Trophoblast cell (in vitro differentiated cells and primary cell): ENCODE data around the gene ARHGAP42.

Experiments used
- DNase-seq, 2 donors: peaks; one replicate each; pipeline ENCODE4 v3.0.0-alpha.2; 2016
- H2AFZ ChIP-seq: 2 replicates; pipeline ENCODE4 v1.6.1; 2013; ENCODE audit warnings: low read length, moderate library complexity, mild to moderate bottlenecking; ENCODE audit not compliant: insufficient read depth, poor library complexity
- H2AK5ac ChIP-seq: 2 replicates; pipeline ENCODE4 v1.6.1; 2013; ENCODE audit warnings: mild to moderate bottlenecking, low read length
- H2BK120ac ChIP-seq: 2 replicates; pipeline ENCODE4 v1.6.1; 2013; ENCODE audit warnings: low read length, mild to moderate bottlenecking, moderate library complexity; ENCODE audit not compliant: insufficient read depth, poor library complexity
- H2BK12ac ChIP-seq: 2 replicates; pipeline ENCODE4 v1.6.1; 2013; ENCODE audit warnings: mild to moderate bottlenecking, low read length, moderate library complexity
- H2BK5ac ChIP-seq: 2 replicates; pipeline ENCODE4 v1.6.1; 2013; ENCODE audit warnings: low read length, low read depth, moderate library complexity, mild to moderate bottlenecking; ENCODE audit not compliant: poor library complexity
- H3K14ac ChIP-seq: 2 replicates; pipeline ENCODE4 v1.6.1; 2013; ENCODE audit warnings: mild to moderate bottlenecking, low read length
- H3K18ac ChIP-seq: 2 replicates; pipeline ENCODE4 v1.6.1; 2013; ENCODE audit warnings: mild to moderate bottlenecking, low read length
- H3K23ac ChIP-seq: 2 replicates; pipeline ENCODE4 v1.6.1; 2013; ENCODE audit warnings: low read length
- H3K27ac ChIP-seq: 2 replicates; pipeline ENCODE4 v1.5.1; 2013; ENCODE audit warnings: low read depth, mild to moderate bottlenecking, inconsistent platforms, low read length, moderate library complexity
- H3K27me3 ChIP-seq: 2 replicates; pipeline ENCODE4 v1.6.1; 2013; ENCODE audit warnings: inconsistent platforms, mild to moderate bottlenecking, low read length, moderate library complexity; ENCODE audit not compliant: insufficient read depth
- H3K36me3 ChIP-seq, 2 experiments: 1 replicate in 1 of 2; 2 replicates in 1 of 2; pipeline ENCODE4 v1.6.1; 2013; ENCODE audit warnings: low read length in 2 of 2, mild to moderate bottlenecking in 2 of 2, moderate library complexity in 1 of 2; ENCODE audit not compliant: insufficient read depth in 2 of 2, control insufficient read depth in 1 of 2
- H3K4ac ChIP-seq: 2 replicates; pipeline ENCODE4 v1.6.1; 2013; ENCODE audit warnings: low read depth, mild to moderate bottlenecking, low read length, moderate library complexity
- H3K4me1 ChIP-seq, 2 experiments: 1 replicate in 1 of 2; 2 replicates in 1 of 2; pipeline ENCODE4 v1.6.1; 2013; ENCODE audit warnings: low read length in 2 of 2, mild to moderate bottlenecking in 2 of 2, moderate library complexity in 1 of 2; ENCODE audit not compliant: insufficient read depth in 2 of 2, control insufficient read depth in 1 of 2
- H3K4me2 ChIP-seq: 2 replicates; pipeline ENCODE4 v1.6.1; 2013; ENCODE audit warnings: inconsistent platforms, mild to moderate bottlenecking, low read length, moderate library complexity
- H3K4me3 ChIP-seq: 2 replicates; pipeline ENCODE4 v1.5.1; 2013; ENCODE audit warnings: mild to moderate bottlenecking, low read depth, low read length, inconsistent platforms
- H3K79me1 ChIP-seq: one replicate; pipeline ENCODE4 v1.6.1; 2013; ENCODE audit warnings: low read length
- H3K79me2 ChIP-seq: 2 replicates; pipeline ENCODE4 v1.6.1; 2013; ENCODE audit warnings: low read length, mild to moderate bottlenecking; ENCODE audit not compliant: control insufficient read depth, insufficient read depth, poor library complexity
- H3K9ac ChIP-seq: 2 replicates; pipeline ENCODE4 v1.6.1; 2013; ENCODE audit warnings: mild to moderate bottlenecking, low read length
- H3K9me3 ChIP-seq: 2 replicates; pipeline ENCODE4 v1.6.1; 2013; ENCODE audit warnings: low read depth, mild to moderate bottlenecking, control low read depth, inconsistent platforms, low read length; ENCODE audit not compliant: insufficient read depth
- H4K12ac ChIP-seq: 2 replicates; pipeline ENCODE4 v1.6.1; 2013; ENCODE audit warnings: low read depth, mild to moderate bottlenecking, low read length, moderate library complexity
- H4K8ac ChIP-seq: 2 replicates; pipeline ENCODE4 v1.6.1; 2013; ENCODE audit warnings: low read depth, mild to moderate bottlenecking, low read length, moderate library complexity
- H4K91ac ChIP-seq: one replicate; pipeline ENCODE4 v1.6.1; 2013; ENCODE audit warnings: low read depth, mild to moderate bottlenecking, low read length, moderate library complexity
- WGBS: extraction: QIAGEN DNeasy Blood & Tissue Kit; methylation state at CpG from one replicate; pipeline ENCODE4 v1.1.7; 2013; ENCODE audit warnings: missing lambda C conversion rate; ENCODE audit not compliant: insufficient read length, insufficient coverage; ENCODE audit errors: extremely low coverage; 5-methylcytosine and 5-hydroxymethylcytosine counted together

Gene ARHGAP42

DNA sequence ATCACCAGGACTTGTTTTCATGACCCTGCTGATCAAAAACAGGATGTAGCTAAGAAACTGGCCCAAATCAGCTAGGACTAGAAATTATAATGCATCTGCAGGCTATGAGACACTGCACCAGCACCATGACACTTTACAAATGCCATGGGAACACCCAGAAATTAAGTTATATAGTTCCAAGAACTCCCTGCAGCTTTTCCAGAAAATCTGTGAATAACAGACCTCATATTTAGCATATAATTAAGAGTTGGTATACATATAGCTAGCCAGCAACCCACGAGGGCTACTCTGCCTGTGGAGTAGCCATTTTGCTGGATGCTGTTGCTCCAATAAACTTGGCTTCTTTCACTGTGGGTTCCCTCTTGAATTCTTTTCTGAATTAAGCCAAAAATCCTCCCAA lies 341.6 kb downstream of the ARHGAP42 start:
- Histone ChIP-seq H2BK5ac (no peak overlapping the region), H4K91ac (no peak overlapping the region), H2AFZ (no peak overlapping the region), H3K79me1 (no peaks in the 10 kb centered on the region), H3K14ac (no peak overlapping the region), H2BK120ac (no peak overlapping the region), H2AK5ac (no peak overlapping the region), H4K12ac (no peak overlapping the region), H4K8ac (no peak overlapping the region), H3K27me3 (no peaks in the 10 kb centered on the region), H3K27ac (no peak overlapping the region), H3K4me1 (no peaks in the 10 kb centered on the region), H3K9ac (no peak overlapping the region), H3K18ac (no peak overlapping the region), H3K4me2 (no peak overlapping the region), H3K79me2 (no peaks in the 10 kb centered on the region), H3K4ac (no peak overlapping the region), H3K36me3 (no peaks in the 10 kb centered on the region), H2BK12ac (no peak overlapping the region), H3K9me3 (no peaks in the 10 kb centered on the region), H3K4me3 (no peak overlapping the region), H3K23ac (no peak overlapping the region)
- no peak for DNase-seq
- WGBS: no CpG with 5 or more reads among the region's 1 CpG

DNA sequence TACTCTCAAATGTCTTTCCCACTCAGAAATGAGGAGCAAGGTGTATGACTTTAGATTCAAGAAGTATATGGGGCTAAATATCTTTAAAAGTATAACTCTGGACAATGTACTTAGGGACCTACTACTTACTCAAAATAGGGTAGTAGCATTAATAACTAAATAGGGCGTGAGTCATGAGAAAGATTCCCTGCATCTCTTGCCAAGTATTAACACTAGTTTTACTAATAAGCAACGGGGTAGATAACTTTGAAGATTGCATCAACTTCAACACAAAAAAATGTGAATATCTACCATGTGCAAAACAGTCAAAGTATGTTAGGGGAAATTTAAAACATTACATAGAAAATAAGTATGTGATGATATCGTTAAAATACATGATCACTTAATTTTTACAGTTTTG lies 342.9 kb downstream of the ARHGAP42 start:
- no peak overlapping the region for H3K4me2 ChIP-seq
- no peaks in the 10 kb centered on the region for H3K36me3 ChIP-seq
- no peak overlapping the region for H4K91ac ChIP-seq
- no peak overlapping the region for H3K4me3 ChIP-seq
- no peak overlapping the region for H4K8ac ChIP-seq
- H2BK12ac ChIP-seq: no peak overlapping the region
- H3K23ac ChIP-seq: no peak overlapping the region
- no peak overlapping the region for H2AFZ ChIP-seq
- H2AK5ac ChIP-seq: no peak overlapping the region
- H3K27ac ChIP-seq: no peak overlapping the region
- no peaks in the 10 kb centered on the region for H3K79me1 ChIP-seq
- no peaks in the 10 kb centered on the region for H3K79me2 ChIP-seq
- H3K18ac ChIP-seq: no peak overlapping the region
- H4K12ac ChIP-seq: no peak overlapping the region
- H3K27me3 ChIP-seq: no peaks in the 10 kb centered on the region
- no peaks in the 10 kb centered on the region for H3K9me3 ChIP-seq
- H3K14ac ChIP-seq: no peak overlapping the region
- H3K4me1 ChIP-seq: no peaks in the 10 kb centered on the region
- peak in 1 of 2 donors; percentile 25 for DNase-seq
- WGBS: no CpG with 5 or more reads among the region's 3 CpGs
- no peak overlapping the region for H3K9ac ChIP-seq
- no peak overlapping the region for H2BK5ac ChIP-seq
- H3K4ac ChIP-seq: no peak overlapping the region
- no peak overlapping the region for H2BK120ac ChIP-seq

DNA sequence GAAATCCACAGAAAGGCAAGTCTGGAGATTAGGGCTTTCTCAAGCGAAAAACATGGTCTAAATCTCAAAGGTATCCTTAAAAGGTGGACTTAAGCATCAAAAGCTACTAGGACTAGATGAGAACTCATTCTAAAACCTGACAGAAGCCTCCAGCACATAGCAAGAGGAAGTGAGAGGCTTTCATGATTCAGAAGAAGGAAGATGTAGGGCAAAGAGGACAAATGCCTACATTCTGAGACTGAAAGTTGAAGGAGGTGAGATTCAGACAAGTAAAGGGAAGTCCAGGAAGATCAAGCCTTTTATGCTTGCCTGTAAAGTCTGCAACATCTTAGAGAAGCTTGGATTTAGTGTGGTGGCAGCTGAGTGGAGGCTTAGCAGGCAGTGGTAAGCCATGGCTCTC lies 343.6 kb downstream of the ARHGAP42 start:
- no peak for DNase-seq
- H4K12ac ChIP-seq: no peak overlapping the region
- H3K18ac ChIP-seq: no peak overlapping the region
- H3K36me3 ChIP-seq: no peaks in the 10 kb centered on the region
- no peaks in the 10 kb centered on the region for H3K79me1 ChIP-seq
- no peak overlapping the region for H3K23ac ChIP-seq
- no peaks in the 10 kb centered on the region for H3K4me1 ChIP-seq
- H3K4me2 ChIP-seq: no peak overlapping the region
- H3K14ac ChIP-seq: no peak overlapping the region
- no CpG with 5 or more reads among the region's 1 CpG for WGBS
- no peaks in the 10 kb centered on the region for H3K79me2 ChIP-seq
- H3K27me3 ChIP-seq: no peaks in the 10 kb centered on the region
- no peak overlapping the region for H3K4ac ChIP-seq
- H3K4me3 ChIP-seq: no peak overlapping the region
- H2BK120ac ChIP-seq: no peak overlapping the region
- H4K91ac ChIP-seq: no peak overlapping the region
- no peak overlapping the region for H4K8ac ChIP-seq
- no peak overlapping the region for H2BK12ac ChIP-seq
- no peak overlapping the region for H3K9ac ChIP-seq
- H2AK5ac ChIP-seq: no peak overlapping the region
- H3K27ac ChIP-seq: no peak overlapping the region
- H2AFZ ChIP-seq: no peak overlapping the region
- H3K9me3 ChIP-seq: no peaks in the 10 kb centered on the region
- no peak overlapping the region for H2BK5ac ChIP-seq

DNA sequence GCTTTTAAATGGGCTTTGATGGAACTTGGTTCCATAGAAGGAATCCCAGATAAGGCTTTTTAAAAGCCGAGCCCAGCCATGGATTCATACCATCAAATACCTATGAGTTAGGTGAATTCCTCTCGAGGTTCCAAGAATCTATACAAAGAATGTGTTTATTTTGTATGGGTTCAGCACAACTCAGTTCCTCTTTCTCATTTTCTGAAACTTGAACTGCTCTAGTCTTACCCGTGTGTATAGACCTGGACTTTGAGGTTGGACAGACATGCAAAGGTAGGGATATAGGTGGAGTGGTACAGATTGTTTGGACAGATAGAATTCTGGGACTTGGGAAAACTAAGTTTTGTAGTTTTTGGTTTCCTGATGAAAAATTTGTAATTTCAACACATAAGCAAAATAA lies 344.6 kb downstream of the ARHGAP42 start:
- H4K12ac ChIP-seq: no peak overlapping the region
- no CpG with 5 or more reads among the region's 3 CpGs for WGBS
- no peak overlapping the region for H3K4me3 ChIP-seq
- peak in 1 of 2 donors; percentile 19 for DNase-seq
- H2BK120ac ChIP-seq: no peak overlapping the region
- H4K8ac ChIP-seq: no peak overlapping the region
- H3K14ac ChIP-seq: no peak overlapping the region
- no peaks in the 10 kb centered on the region for H3K9me3 ChIP-seq
- no peak overlapping the region for H2AFZ ChIP-seq
- no peak overlapping the region for H2BK5ac ChIP-seq
- no peaks in the 10 kb centered on the region for H3K36me3 ChIP-seq
- H2BK12ac ChIP-seq: no peak overlapping the region
- no peak overlapping the region for H3K23ac ChIP-seq
- H2AK5ac ChIP-seq: no peak overlapping the region
- H3K9ac ChIP-seq: no peak overlapping the region
- no peak overlapping the region for H3K18ac ChIP-seq
- no peak overlapping the region for H3K4ac ChIP-seq
- no peak overlapping the region for H3K27ac ChIP-seq
- no peaks in the 10 kb centered on the region for H3K79me2 ChIP-seq
- H3K4me2 ChIP-seq: no peak overlapping the region
- no peaks in the 10 kb centered on the region for H3K79me1 ChIP-seq
- no peak overlapping the region for H4K91ac ChIP-seq
- H3K27me3 ChIP-seq: no peaks in the 10 kb centered on the region
- H3K4me1 ChIP-seq: no peaks in the 10 kb centered on the region
